H1 (cell line): ENCODE results near the gene DUSP3. TPM values are rescaled to one million over a fixed set of nuclear protein-coding genes. Genes with fewer than 3 reads are reported as not detected.

Experiments
- CTCF ChIA-PET: fragments of 300-600 bp; sonication (Branson Sonifier 250); formaldehyde crosslinking; loops from one replicate; lab custom pipeline; 2021; ENCODE audit not compliant: partially characterized antibody; lab: Charles Lee
- POLR2A ChIA-PET: fragments of 300-600 bp; sonication (Branson Sonifier 250); formaldehyde crosslinking; loops from one replicate; lab custom pipeline; 2021; ENCODE audit warnings: inconsistent platforms; ENCODE audit not compliant: partially characterized antibody; lab: Charles Lee
- DNase-seq, 2 experiments: peaks; one replicate each; pipeline versions ENCODE4 v3.0.0 to v3.0.0-alpha.2; 2010 to 2022; ENCODE audit warnings: low spot score in 2 of 2, low read depth in 1 of 2, mixed read lengths in 1 of 2
- FAIRE-seq: peaks from 2 replicates; lab custom pipeline; 2011; peaks lifted over from hg19 to GRCh38; lab: Jason Lieb, UNC
- H2AFZ ChIP-seq: 2 replicates; pipeline ENCODE4 v1.8.1; 2012; ENCODE audit warnings: low read length, inconsistent platforms
- H2AK5ac ChIP-seq: 2 replicates; pipeline ENCODE4 v1.6.1; 2013; ENCODE audit warnings: low read depth, low read length
- H2BK120ac ChIP-seq: replicated peaks from 2 replicates; pipeline ENCODE3; 2013; ENCODE audit warnings: low read depth, low read length, inconsistent platforms
- H2BK12ac ChIP-seq: 2 replicates; pipeline ENCODE4 v1.6.1; 2013; ENCODE audit warnings: low read depth, low read length
- H2BK15ac ChIP-seq: 2 replicates; pipeline ENCODE4 v1.6.1; 2013; ENCODE audit warnings: low read length
- H2BK20ac ChIP-seq: 2 replicates; pipeline ENCODE4 v1.6.1; 2013; ENCODE audit warnings: low read length
- H2BK5ac ChIP-seq: 2 replicates; pipeline ENCODE4 v1.6.1; 2013; ENCODE audit warnings: low read depth, low read length
- H3K14ac ChIP-seq: 2 replicates; pipeline ENCODE4 v1.6.1; 2013; ENCODE audit warnings: inconsistent platforms; ENCODE audit not compliant: insufficient read length
- H3K18ac ChIP-seq: 2 replicates; pipeline ENCODE4 v1.6.1; 2013; ENCODE audit warnings: low read length; ENCODE audit errors: extremely low read depth
- H3K23ac ChIP-seq: 2 replicates; pipeline ENCODE4 v1.6.1; 2013; ENCODE audit warnings: inconsistent platforms; ENCODE audit not compliant: insufficient read length
- H3K23me2 ChIP-seq: 2 replicates; pipeline ENCODE4 v1.6.1; 2013; ENCODE audit warnings: low read depth, low read length
- H3K27ac ChIP-seq: 2 replicates; pipeline ENCODE4 v1.6.1; 2011; ENCODE audit warnings: low read depth, low read length, inconsistent platforms
- H3K27me3 ChIP-seq, 4 experiments: replicated peaks in 1 of 4; 1 replicate in 1 of 4; 2 replicates in 3 of 4; pipeline versions ENCODE4 v1.6.1 to v1.8.1; 2011 to 2013; ENCODE audit warnings: low read length in 3 of 4, mild to moderate bottlenecking in 3 of 4, inconsistent platforms in 2 of 4, mixed read lengths in 2 of 4, moderate library complexity in 1 of 4; ENCODE audit not compliant: control insufficient read depth in 3 of 4, insufficient read depth in 3 of 4; ENCODE audit errors: extremely low read depth in 1 of 4
- H3K36me3 ChIP-seq, 4 experiments: 2 replicates each; pipeline versions ENCODE4 v1.6.1 to v1.8.1; 2011 to 2013; ENCODE audit warnings: mild to moderate bottlenecking in 4 of 4, low read length in 3 of 4, moderate library complexity in 2 of 4, control low read depth in 1 of 4, inconsistent platforms in 1 of 4; ENCODE audit not compliant: insufficient read depth in 4 of 4, control insufficient read depth in 2 of 4
- H3K4ac ChIP-seq: replicated peaks from 2 replicates; pipeline ENCODE3; 2013; ENCODE audit warnings: low read length, low read depth, mixed read lengths, inconsistent platforms; ENCODE audit not compliant: insufficient read length
- H3K4me1 ChIP-seq, 4 experiments: replicated peaks in 1 of 4; 1 replicate in 1 of 4; 2 replicates in 3 of 4; pipeline versions ENCODE4 v1.6.1 to v1.8.1; 2011 to 2013; ENCODE audit warnings: low read length in 3 of 4, inconsistent platforms in 2 of 4, mixed read lengths in 1 of 4; ENCODE audit not compliant: insufficient read depth in 4 of 4, control insufficient read depth in 3 of 4
- H3K4me2 ChIP-seq, 2 experiments: 2 replicates each; pipeline versions ENCODE4 v1.6.1 to v1.8.1; 2011 to 2013; ENCODE audit warnings: low read depth in 2 of 2, low read length in 2 of 2, control low read depth in 1 of 2, inconsistent platforms in 1 of 2, mild to moderate bottlenecking in 1 of 2; ENCODE audit not compliant: insufficient read depth in 1 of 2
- H3K4me3 ChIP-seq, 4 experiments: fragments of 200-600, 300-600 bp in 1 of 4; sonication (generic), shearing (Covaris generic), sonication (Bioruptor Twin) in 1 of 4; 2 replicates each; pipeline versions ENCODE4 v1.5.1 to v1.8.1; 2011 to 2016; ENCODE audit warnings: low read length in 4 of 4, low read depth in 3 of 4, control low read depth in 2 of 4, inconsistent platforms in 2 of 4, mild to moderate bottlenecking in 2 of 4, mixed read lengths in 1 of 4, moderate library complexity in 1 of 4; ENCODE audit not compliant: insufficient read depth in 2 of 4; ENCODE audit errors: extremely low read depth in 1 of 4
- H3K56ac ChIP-seq: replicated peaks from 2 replicates; pipeline ENCODE3; 2013; ENCODE audit warnings: low read depth, mild to moderate bottlenecking, mixed read lengths, low read length, inconsistent platforms; ENCODE audit not compliant: insufficient read length
- H3K79me1 ChIP-seq: 2 replicates; pipeline ENCODE4 v1.6.1; 2013; ENCODE audit warnings: low read depth, low read length, control low read depth
- H3K79me2 ChIP-seq, 2 experiments: 2 replicates each; pipeline versions ENCODE4 v1.6.1 to v1.8.1; 2012 to 2013; ENCODE audit warnings: low read length in 2 of 2, mild to moderate bottlenecking in 2 of 2, inconsistent platforms in 1 of 2; ENCODE audit not compliant: insufficient read depth in 2 of 2, control insufficient read depth in 1 of 2
- H3K9ac ChIP-seq, 4 experiments: replicated peaks in 1 of 4; 1 replicate in 1 of 4; 2 replicates in 3 of 4; pipeline versions ENCODE4 v1.6.1 to v1.8.1; 2011 to 2013; ENCODE audit warnings: low read depth in 3 of 4, low read length in 3 of 4, control low read depth in 2 of 4, mild to moderate bottlenecking in 2 of 4, moderate library complexity in 2 of 4, inconsistent platforms in 1 of 4; ENCODE audit errors: extremely low read depth in 1 of 4
- H3K9me3 ChIP-seq, 2 experiments: 2 replicates each; pipeline versions ENCODE4 v1.6.1 to v1.8.1; 2012 to 2013; ENCODE audit warnings: mild to moderate bottlenecking in 2 of 2, moderate library complexity in 2 of 2, control low read depth in 1 of 2, inconsistent platforms in 1 of 2, low read depth in 1 of 2, low read length in 1 of 2, mixed read lengths in 1 of 2; ENCODE audit not compliant: insufficient read depth in 2 of 2
- H4K20me1 ChIP-seq, 2 experiments: replicated peaks in 1 of 2; 2 replicates each; pipeline versions ENCODE3 to v1.8.1; 2011 to 2013; ENCODE audit warnings: inconsistent platforms in 2 of 2, low read length in 2 of 2, mild to moderate bottlenecking in 1 of 2; ENCODE audit not compliant: insufficient read depth in 2 of 2, control insufficient read depth in 1 of 2
- H4K5ac ChIP-seq: 2 replicates; pipeline ENCODE4 v1.6.1; 2013; ENCODE audit warnings: low read length, low read depth, mixed read lengths, inconsistent platforms; ENCODE audit not compliant: insufficient read length
- H4K8ac ChIP-seq: 2 replicates; pipeline ENCODE4 v1.8.0; 2013; ENCODE audit warnings: mild to moderate bottlenecking, moderate library complexity, low read length, inconsistent platforms; ENCODE audit not compliant: insufficient read depth; ENCODE audit errors: extremely low read depth
- H4K91ac ChIP-seq: replicated peaks from 2 replicates; pipeline ENCODE3; 2013; ENCODE audit warnings: low read length, mixed read lengths, inconsistent platforms; ENCODE audit not compliant: insufficient read length
- BCL11A ChIP-seq, 2 experiments: IDR thresholded peaks; one replicate each; pipeline ENCODE4 v1.6.1; 2011; ENCODE audit warnings: low read depth in 2 of 2, low read length in 2 of 2, mild to moderate bottlenecking in 2 of 2
- CBX5 ChIP-seq: fragments of 300-800, 300-1000 bp; sonication (generic); IDR thresholded peaks from 2 replicates; pipeline ENCODE4 v1.7.1; 2016; ENCODE audit warnings: antibody characterized with exemption, low read length, low read depth
- POLR2A ChIP-seq, 2 experiments: IDR thresholded peaks; 1 replicate in 1 of 2; 2 replicates in 1 of 2; pipeline ENCODE4 v1.6.1; 2011; ENCODE audit warnings: low read depth in 2 of 2, low read length in 2 of 2, mild to moderate bottlenecking in 2 of 2; ENCODE audit errors: control extremely low read depth in 1 of 2
- SAP30 ChIP-seq: fragments of 300-600 bp; sonication (generic); IDR thresholded peaks from 2 replicates; pipeline ENCODE4 v1.7.1; 2012; ENCODE audit warnings: low read length, moderate library complexity, mild to moderate bottlenecking, inconsistent platforms; ENCODE audit not compliant: insufficient read depth, insufficient replicate concordance
- SP1 ChIP-seq: IDR thresholded peaks from 2 replicates; pipeline ENCODE4 v1.6.1; 2011; ENCODE audit warnings: low read depth, low read length
- SUZ12 ChIP-seq: fragments of 200-600 bp; sonication (generic); IDR thresholded peaks from 2 replicates; pipeline ENCODE4 v1.6.1; 2012; ENCODE audit warnings: mild to moderate bottlenecking, inconsistent platforms, low read length, moderate library complexity, mixed read lengths
- ZNF274 ChIP-seq: IDR thresholded peaks from 2 replicates; pipeline ENCODE4 v1.7.0; 2012; ENCODE audit warnings: low read length, borderline replicate concordance; ENCODE audit errors: extremely low read depth
- WGBS, 2 experiments: shearing (Covaris generic) in 1 of 2; methylation state at CpG; one replicate each; pipeline versions ENCODE4 v1.1.6 to v1.1.7; 2013 to 2015; ENCODE audit warnings: low lambda C conversion rate in 2 of 2, mixed read lengths in 2 of 2, inconsistent platforms in 1 of 2, low coverage in 1 of 2, missing lambda C conversion rate in 1 of 2; ENCODE audit not compliant: insufficient replicate concordance in 2 of 2, insufficient coverage in 1 of 2, insufficient read length in 1 of 2; ENCODE audit errors: extremely low coverage in 1 of 2, missing lambda C conversion rate in 1 of 2; 5-methylcytosine and 5-hydroxymethylcytosine counted together
- polyA plus RNA-seq, 7 experiments: library from polyadenylated mRNA; depleted of rRNA in 3 of 7; stranded (reverse) in 5 of 7; unstranded in 2 of 7; fragments of >200 nt in 5 of 7; fragments of 200-250 nt in 2 of 7; gene quantifications; 1 replicate in 5 of 7; 2 replicates in 1 of 7; 4 replicates in 1 of 7; pipeline versions ENCODE4 v1.2.1 to v1.2.3, GENCODE V29; 2011 to 2013; ENCODE audit warnings: missing spikeins in 2 of 7, mixed read lengths in 2 of 7
- total RNA-seq: library from RNA; stranded (reverse); fragmentation: NEBNext Ultra II Directional; extraction: Animal tissue kit (Norgen Biotek cat#: 25700); gene quantifications from 2 replicates; pipeline ENCODE4 v1.2.1, GENCODE V29; 2021

The DUSP3 gene
- total and polyA plus RNA-seq, 2 of the 8 experiments (the other 6 are each of a cell fraction or from before 2014, with no cell fraction given): 15.1 to 21.2 TPM

DNA sequence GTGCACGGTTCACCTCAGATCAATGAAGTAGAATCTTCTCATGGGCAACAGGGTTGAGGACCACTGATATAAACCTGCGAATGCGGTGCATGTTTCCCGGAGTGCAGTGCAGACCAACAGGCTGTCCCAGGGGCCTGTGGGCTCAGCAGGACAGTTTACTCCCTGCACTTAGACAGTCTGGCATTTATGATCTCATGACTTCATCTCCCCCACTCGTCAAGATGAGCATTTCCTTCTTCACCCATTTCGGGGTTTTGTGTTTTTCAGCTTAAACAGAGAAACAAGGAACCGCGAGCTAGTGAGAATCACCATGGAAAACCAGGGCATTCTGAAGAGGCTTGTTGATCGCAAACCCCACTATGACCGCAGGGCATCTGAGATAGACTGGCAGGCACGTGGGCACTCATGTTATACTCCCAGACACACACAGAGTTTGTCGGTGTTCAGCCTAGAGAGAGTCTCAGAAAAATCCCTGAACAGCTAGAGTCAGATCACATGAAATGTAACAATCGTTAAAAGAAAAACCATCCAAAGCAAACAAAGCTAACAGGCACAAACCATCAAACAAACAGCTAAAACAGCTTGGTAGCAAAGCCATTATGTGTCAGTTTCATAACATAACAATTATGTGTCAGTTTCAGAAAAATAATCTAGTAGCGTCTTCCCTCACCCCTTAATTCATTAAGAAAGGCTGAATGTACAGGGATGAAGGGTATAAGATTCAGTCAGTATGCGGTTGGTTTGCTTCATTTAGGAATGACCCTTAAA, 4.3 kb upstream of the DUSP3 start:
- Histone ChIP-seq H4K91ac (no peak overlapping the region), H3K4me3 (no peak overlapping the region), H2AFZ (no peak overlapping the region), H3K27me3 (peaks cover 0 to 7% (median 6%) of the 10 kb centered on the region in 4 experiments; a peak in 6 of 7 replicates), H3K27ac (no peak overlapping the region), H3K14ac (no peak overlapping the region), H3K36me3 (no peaks in the 10 kb centered on the region), H4K8ac (no peak overlapping the region), H3K9me3 (no peaks in the 10 kb centered on the region), H2BK12ac (no peak overlapping the region), H3K23me2 (no peaks in the 10 kb centered on the region), H2AK5ac (no peak overlapping the region), H3K9ac (no peak overlapping the region), H3K4me2 (no peak overlapping the region), H2BK20ac (no peak overlapping the region), H3K18ac (no peak overlapping the region), H2BK5ac (no peak overlapping the region), H4K5ac (no peak overlapping the region), H3K56ac (no peak overlapping the region), H3K79me2 (no peaks in the 10 kb centered on the region), H2BK120ac (no peak overlapping the region), H3K4ac (no peak overlapping the region), H3K23ac (no peak overlapping the region), H2BK15ac (no peak overlapping the region), H4K20me1 (no peaks in the 10 kb centered on the region), H3K79me1 (no peaks in the 10 kb centered on the region), H3K4me1 (peaks cover 0 to 6% (median 4%) of the 10 kb centered on the region in 4 experiments; a peak in 5 of 7 replicates)
- ChIA-PET POLR2A (interaction anchor here (1.2 kb wide), 1 partner anchor 109 kb away, joined by 3 read pairs; no protein-coding TSS in a partner anchor), CTCF (interaction anchor here (1.1 kb wide), 2 partner anchors 63 to 95 kb away, joined by 3 read pairs; no protein-coding TSS in a partner anchor)
- no peak for TF ChIP-seq CBX5
- no peak for TF ChIP-seq POLR2A (IDR thresholded peaks at IDR 0.05; ENCODE audit: control extremely low read depth in 1 of 2, low read depth in 2 of 2, low read length in 2 of 2)
- TF ChIP-seq BCL11A (IDR thresholded peaks at IDR 0.05; ENCODE audit: low read depth in 2 of 2, low read length in 2 of 2): no peak
- no peak for TF ChIP-seq SUZ12
- TF ChIP-seq SAP30: no peak
- no peak for TF ChIP-seq SP1
- no peak for TF ChIP-seq ZNF274
- 85% methylated on average over 15 of the region's 15 CpGs; no CpG with 5 or more reads in 1 of the 2 experiments for WGBS, 2 experiments
- DNase-seq: no peak
- FAIRE-seq: no peak
